Measurements from ENCODE around the gene PYM1.
"Not testable (repeated sequence)": the region's sequence is repeated elsewhere in the genome, so short reads cannot be mapped to it uniquely, and the experiment has no call there.

Gene PYM1

DNA sequence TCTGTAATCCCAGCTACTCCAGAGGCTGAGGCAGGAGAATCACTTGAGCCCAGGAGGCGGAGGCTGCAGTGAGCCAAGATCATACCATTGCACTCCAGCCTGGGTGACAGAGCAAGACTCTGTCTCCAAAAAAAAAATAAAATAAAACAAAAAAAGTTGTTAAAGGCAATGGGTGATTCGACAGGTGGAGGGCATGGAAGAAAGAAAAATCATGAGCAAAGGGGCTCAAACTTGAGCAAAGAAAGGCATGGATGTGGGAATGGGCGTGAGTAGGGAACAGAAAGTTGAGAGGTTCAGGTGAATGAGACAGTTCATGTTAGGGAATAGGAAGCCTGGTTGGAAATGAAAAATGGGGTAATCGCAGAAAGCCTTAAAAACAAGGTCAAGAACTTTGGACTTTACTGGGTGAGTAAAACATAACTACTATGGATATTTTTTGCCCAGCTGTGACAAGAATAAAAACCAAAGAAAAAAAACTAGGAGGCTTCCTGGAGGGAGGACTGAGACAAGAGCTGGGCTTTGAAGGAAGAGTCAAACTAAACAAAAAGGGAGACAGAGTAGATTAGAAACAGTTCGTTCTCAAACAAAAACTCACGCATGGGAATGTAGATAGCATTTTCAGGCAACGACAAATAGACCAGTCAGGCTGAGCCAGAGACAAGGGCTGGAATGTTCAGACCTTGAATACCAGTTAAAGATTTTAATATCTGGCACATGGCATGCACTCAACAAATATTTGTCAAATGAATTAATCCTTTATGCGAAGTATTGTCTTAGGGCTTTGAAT lies 18.8 kb downstream of the PYM1 start:
- no peak for DNase-seq

DNA sequence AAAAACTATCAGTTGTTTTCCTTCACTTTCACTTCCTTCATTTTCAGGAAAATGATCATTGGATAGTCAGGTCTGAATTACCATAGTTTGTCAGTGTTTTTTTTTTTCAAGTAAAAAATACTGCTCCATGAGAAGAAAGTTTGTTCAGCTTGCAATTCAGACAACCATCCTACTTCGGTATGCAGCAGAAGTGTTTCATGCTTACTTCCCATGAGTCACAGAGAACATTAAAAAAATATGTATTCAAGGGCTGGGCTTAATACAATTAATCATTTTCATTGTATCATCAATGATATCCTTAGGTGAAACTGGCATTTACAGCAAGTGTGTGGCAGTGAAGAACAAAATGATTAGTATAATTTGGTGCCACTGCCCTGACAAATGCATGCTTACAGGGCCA lies 21.6 kb downstream of the PYM1 start:
- DNase-seq, result no peak

DNA sequence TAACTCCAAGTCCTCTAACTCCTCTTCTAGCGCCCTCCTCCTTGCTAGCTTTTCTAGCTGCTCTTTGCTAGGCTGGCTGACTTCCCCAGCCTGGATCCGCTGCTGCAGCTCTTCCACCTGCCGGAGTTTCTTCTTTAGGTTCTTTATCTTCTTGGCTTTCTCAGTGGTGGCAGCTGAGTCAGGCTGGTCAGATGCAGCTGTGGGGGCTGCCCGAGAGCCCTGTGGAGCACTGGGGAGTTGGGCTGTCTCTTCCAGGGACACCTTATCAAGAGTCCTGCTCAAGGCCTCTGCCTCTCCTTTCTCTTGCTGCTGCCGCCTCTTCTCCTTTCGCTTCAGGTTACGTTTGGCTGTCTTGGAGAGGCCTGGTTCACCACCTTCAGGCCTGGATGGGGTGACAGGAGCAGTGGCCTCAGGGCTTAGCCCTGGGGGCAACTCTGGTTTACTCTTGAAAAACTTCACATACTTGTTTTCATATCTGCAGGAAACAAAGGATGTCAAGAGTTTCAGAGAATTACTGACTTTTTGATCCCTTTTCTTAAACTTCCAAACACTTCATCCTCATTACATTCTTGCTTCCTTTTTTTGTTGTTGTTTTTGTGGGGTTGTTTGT lies 25.7 kb downstream of the PYM1 start:
- DNase-seq, result no peak

DNA sequence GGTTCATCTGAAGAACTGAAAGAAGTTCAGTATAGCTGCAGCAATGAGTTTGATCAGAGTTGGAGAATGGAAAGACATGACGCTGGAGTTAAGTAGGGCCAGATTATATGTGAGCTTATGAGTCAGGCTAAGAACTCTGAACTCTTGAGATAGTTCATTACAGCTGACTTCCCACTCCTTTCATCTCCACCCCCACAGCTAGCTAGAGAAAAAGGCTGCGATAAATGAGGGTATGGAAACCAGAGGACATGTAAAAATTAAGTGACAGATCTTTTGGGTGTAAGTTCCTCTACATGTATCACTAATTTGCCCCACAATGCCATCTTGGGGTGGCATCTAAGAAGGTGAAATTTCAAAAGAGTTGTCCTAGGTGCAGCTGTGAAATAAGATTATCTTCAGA lies 28.6 kb downstream of the PYM1 start:
- no peak for DNase-seq

DNA sequence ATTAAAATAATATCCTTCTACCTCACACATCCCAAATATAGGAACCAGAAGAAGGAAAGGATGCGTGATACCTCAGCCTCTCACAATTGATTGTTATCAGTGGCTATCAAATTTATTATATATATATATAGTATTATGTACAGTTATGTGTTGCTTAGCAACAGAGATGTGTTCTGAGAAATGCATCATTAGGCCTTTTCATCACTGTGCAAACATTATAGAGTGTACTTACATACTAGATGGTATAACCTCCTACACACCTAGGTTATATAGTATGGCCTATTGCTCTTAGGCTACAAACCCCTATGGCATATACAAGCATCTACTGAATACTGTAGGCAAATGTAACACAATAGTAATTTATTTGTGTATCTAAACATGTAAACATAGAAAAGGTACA lies 34.0 kb downstream of the PYM1 start:
- DNase-seq, result no peak

DNA sequence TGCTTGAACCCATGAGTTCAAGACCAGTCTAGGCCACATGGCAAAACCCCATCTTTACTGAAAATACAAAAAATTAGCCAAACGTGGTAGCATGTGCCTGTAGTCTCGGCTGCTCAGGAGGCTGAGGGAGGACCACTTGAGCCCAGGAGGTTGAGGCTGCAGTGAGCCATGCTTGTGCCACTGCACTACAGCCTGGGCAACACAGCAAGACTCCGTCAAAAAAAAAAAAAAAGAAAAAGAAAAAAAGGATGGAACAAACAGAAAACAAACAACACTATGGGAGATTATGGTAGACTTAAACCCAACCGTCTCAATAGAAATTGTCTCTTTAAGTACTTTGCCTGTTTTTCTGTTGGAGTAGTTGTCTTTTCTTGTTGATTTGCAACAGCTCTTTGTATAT lies 36.4 kb downstream of the PYM1 start:
- DNase-seq, result no peak

DNA sequence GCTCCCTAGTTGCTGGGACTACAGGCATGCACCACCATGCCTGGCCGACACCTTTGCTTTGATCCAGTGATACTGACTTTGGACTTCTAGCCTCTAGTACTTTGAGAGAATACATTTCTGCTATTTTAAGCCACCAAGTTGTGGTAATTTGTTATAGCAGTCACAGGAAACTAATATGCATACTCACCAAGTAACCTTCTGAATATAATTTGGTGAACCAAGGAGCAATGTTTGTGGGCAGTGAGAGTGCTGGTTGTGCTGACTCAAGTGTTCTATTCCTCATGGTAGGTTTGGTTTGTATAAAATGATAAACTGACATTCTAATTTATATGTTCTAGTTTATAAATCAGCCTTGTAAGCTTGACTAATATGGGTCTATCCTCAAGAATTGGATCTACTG lies 42.6 kb downstream of the PYM1 start:
- no peak for DNase-seq

DNA sequence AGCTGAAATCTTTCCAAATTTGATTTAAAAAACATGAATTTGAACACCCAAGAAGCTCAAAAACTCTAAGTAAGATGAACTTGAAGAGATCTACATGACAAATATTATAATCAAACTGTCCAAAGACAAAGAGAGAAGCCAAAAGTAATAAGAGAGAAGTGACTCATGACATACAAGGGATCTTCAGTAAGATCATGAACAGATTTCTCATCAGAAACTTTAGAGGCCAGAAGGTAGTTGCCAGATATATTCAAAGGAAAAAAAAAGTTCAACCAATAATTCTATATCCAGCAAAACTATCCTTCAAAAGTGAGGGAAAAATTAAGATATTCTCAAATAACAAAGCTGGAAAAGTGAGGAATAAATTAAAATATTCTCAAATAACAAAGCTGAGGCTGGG lies 49.9 kb downstream of the PYM1 start:
- DNase-seq, result no peak

DNA sequence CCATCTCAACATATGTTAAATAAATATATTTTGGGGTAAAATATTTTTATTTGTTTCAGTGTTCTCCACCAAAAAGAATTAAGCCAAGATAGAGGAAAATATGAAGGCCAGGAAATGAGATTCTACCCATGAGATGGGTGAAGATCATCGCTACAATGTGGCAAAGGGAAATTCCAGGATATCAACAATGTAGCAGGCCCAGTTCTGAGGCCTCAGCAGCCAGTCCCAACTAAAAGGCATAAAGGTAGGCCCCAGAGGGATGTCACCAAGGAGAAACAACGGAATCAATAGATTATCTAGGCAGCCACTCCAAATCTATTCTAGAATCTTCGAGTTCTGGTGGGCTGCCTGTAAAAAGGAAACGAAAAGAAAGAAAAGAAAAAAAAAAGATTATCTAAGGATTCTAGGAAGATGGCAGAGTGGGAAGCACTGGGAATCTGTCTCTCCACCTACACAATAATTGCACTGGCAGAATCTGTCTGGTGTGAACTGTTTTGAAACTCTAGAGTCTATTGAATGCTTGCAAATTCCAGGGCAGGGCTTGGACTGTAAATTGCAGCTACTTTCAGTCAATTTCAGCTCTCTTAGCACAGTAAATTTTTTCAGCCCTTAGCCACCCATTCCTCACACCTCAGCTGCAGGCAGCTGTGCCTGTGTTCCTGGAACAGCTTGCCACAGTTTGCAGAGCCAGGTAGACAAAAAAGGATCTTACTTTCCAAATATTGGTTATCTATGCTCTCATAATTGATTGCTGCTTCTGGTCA lies 51.8 kb downstream of the PYM1 start:
- DNase-seq, result no peak

DNA sequence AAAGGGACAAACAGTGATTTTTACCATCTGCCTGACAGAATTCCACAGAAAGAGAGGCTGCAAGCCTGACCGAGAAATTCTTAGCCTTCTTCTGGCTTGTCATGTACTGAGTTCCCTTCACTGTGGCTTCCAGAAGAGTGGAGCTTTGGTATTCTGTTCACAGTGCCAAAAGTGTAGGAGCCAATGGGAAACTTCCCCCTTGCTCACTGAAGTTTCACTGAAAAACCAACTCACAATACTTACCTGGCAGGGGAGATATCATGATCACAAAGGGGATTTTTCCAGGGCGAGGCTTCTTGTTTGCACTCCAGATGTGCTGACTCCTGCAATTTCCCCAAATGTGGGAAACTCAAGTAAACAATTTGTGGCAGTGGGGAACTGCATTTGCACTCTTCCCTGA lies 53.3 kb downstream of the PYM1 start:
- peak; percentile 5 for DNase-seq

DNA sequence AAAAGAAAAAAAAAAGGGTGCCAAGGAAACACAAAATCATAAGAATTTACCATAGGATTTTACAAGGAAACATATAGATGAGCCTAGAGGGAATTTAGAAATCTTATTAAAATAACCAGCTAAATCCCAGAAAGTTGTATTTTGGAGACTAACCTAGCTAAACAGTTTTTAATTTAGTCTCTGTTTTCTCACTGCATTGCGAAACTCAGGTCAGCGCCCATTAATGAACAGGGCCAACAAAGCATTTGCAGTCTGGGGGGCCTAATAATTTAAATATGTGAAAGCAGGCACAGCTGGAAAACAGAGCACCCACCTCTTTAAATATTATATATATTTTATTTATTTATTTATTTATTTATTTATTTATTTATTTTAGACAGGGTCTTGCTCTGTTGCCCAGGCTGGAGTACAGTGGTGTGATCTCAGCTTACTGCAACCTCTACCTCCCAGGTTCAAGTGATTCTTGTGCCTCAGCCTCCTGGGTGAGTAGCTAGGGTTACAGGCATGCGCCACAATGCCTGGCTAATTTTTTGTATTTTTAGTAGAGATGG lies 61.2 kb downstream of the PYM1 start:
- not testable (repeated sequence) for DNase-seq

DNA sequence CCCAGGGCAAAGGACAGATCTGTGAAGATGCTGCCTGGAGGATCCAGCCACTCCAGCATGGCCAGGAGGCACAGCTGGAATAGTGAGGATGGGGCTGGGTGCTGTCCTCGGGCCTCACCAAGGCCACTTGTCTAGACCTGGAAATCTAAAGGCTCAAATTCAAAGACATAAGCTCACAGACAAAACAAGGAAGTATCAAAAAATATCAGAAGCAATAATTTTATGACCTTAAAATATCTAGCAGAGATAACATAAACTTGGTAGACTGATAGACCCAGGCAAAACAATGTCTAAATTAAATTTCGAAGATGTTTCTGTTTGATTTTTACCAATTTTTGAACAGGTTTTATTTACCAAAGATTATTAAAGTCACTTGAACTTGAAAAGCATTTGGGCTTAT lies 62.4 kb downstream of the PYM1 start:
- DNase-seq, result no peak

DNA sequence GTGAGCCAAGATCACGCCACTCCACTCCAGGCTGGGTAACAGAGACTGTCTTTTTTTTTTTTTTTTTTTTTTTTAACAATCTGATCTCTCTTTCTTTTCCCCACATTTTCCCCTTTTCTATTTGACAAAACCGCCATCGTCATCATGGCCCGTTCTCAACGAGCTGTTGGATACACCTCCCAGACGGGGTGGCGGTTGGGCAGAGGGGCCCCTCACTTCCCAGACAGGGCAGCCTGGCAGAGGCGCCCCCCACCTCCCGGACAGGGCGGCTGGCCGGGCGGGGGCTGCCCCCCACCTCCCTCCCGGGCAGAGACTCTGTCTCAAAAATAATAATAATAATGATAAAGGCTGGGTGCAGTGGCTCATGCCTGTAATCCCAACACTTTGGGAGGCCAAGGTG lies 64.8 kb downstream of the PYM1 start:
- DNase-seq, result not testable (repeated sequence)

DNA sequence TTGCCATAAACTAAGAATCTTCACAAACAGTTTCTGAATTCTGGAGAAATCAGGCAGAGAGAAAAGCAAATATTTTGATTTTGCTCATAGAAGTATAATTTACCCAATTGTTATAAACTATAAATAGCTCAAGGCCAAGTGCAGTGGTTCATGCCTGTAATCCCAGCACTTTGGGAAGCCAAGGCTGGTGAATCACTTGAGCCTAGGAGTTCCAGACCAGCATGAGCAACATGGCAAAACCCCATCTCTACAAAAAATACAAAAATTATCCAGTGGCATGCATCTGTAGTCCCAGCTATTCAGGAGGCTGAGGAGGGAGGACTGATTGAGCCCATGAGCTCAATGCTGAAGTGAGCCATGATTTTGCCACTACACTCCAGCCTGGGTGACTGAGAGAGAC lies 65.4 kb downstream of the PYM1 start:
- no peak for DNase-seq

DNA sequence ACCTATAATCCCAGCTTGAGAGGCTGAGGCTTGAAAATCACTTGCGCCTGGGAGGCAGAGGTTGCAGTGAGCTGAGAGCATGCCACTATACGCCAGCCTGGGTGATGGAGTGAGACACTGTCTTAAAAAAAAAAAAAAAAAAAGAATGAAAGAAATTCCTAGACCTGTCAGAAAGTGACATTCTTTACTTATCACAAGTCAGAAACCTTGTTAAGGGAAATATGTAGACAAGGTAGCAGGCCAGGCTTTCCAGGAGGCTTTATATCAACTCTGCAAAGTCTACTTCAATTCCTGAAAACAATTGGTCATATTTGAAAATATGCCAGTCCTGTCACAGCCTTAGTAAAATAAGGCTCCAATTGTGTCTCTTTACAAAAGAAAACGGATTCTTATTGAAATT lies 65.8 kb downstream of the PYM1 start:
- no peak for DNase-seq

DNA sequence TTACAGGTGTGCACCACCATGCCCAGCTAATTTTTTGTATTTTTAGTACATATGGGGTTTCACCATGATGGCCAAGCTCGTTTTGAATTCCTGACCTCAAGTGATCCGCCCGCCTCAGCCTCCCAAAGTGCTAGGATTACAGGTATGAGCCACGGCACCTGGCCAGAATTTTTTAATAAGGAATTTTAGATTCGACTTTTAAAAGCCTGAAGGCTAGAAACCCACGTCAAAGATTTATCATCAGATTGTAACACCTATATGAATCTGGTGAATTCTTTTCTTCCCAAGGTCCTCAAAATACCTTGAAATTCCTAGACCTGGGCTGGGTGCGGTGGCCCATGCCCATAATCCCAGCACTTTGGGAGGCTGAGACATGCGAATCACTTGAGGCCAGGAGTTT lies 66.3 kb downstream of the PYM1 start:
- DNase-seq, result no peak

DNA sequence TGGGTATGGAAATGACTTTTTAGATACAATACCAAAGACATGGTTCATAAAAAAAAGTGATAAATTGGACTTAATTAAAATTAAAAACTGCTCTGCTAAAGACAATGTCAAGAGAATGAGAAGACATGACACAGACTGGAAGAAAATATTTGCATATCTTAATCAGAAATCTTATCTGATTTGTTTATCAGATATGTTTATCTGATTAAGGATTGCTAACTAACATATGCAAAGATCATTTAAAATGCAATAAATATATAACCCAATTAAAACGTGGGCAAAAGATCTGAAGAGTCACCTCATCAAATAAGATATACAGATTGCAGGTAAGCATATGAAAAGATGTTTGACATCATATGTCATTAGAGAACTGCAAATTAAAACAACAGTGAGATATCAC lies 75.0 kb downstream of the PYM1 start:
- no peak for DNase-seq
